Right atrium auricular region (tissue), 2 donors: Measurements from ENCODE around the gene MYOG. TPM values are rescaled to one million over a fixed set of nuclear protein-coding genes. Genes with fewer than 3 reads are reported as not detected.

Experiments used
- DNase-seq: peaks from one replicate; pipeline ENCODE4 v3.0.0-alpha.2; 2019; ENCODE audit warnings: low spot score
- H3K27ac ChIP-seq, 2 donors: fragments of 200-600 bp; sonication (generic); 1 replicate in 1 of 2; 2 replicates in 1 of 2; pipeline ENCODE4 v1.5.1; 2016 to 2019
- H3K27me3 ChIP-seq, 2 donors: fragments of 200-600 bp; sonication (generic); one replicate each; pipeline versions ENCODE4 v1.5.1 to v1.6.0; 2017 to 2019
- H3K36me3 ChIP-seq: fragments of 200-600 bp; sonication (generic); one replicate; pipeline ENCODE4 v1.5.1; 2016
- H3K4me1 ChIP-seq, 2 donors: fragments of 200-600 bp; sonication (generic); one replicate each; pipeline versions ENCODE4 v1.5.1 to v1.6.0; 2017 to 2019
- H3K4me3 ChIP-seq, 2 donors: fragments of 200-600 bp; sonication (generic); 1 replicate in 1 of 2; 2 replicates in 1 of 2; pipeline ENCODE4 v1.5.1; 2017 to 2019; ENCODE audit warnings: mild to moderate bottlenecking in 1 of 2, moderate library complexity in 1 of 2
- H3K9me3 ChIP-seq, 2 donors: fragments of 200-600 bp; sonication (generic); one replicate each; pipeline ENCODE4 v1.5.1; 2019
- total RNA-seq, 2 donors: library from RNA; depleted of rRNA; stranded (reverse); fragments of >200 nt; gene quantifications; one replicate each; pipeline ENCODE4 v1.1.0, GENCODE V29; 2016
- TF ChIP-seq, protein P1 (sequence below), 2 donors: fragments of 200-600 bp; sonication (generic); IDR thresholded peaks; one replicate each; pipeline ENCODE4 v1.5.1; 2019; ENCODE audit warnings: antibody characterized with exemption in 2 of 2

Gene MYOG
- total RNA-seq, 2 donors from 2014 or later, result not detected

DNA sequence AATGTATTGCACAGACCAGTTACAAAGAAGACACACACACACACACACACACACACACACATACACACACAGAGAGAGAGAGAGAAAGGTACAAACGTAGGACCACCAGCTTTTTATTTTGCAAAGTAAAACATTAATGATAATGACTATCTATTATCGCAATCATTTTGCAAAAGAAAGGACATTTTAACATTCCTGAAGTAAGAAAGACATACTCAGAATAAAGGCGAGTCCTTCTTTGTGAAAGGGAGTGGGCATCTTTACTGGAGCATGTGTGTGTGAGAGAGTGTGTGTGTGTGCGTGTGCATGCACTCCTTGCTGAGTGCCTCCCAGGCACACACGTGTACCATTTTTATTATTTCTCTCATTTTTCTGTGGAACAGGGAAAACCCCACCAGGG lies 31.2 kb downstream of the MYOG start:
- TF ChIP-seq, protein P1, sequence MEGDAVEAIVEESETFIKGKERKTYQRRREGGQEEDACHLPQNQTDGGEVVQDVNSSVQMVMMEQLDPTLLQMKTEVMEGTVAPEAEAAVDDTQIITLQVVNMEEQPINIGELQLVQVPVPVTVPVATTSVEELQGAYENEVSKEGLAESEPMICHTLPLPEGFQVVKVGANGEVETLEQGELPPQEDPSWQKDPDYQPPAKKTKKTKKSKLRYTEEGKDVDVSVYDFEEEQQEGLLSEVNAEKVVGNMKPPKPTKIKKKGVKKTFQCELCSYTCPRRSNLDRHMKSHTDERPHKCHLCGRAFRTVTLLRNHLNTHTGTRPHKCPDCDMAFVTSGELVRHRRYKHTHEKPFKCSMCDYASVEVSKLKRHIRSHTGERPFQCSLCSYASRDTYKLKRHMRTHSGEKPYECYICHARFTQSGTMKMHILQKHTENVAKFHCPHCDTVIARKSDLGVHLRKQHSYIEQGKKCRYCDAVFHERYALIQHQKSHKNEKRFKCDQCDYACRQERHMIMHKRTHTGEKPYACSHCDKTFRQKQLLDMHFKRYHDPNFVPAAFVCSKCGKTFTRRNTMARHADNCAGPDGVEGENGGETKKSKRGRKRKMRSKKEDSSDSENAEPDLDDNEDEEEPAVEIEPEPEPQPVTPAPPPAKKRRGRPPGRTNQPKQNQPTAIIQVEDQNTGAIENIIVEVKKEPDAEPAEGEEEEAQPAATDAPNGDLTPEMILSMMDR (IDR thresholded peaks at IDR 0.05), result no peak
- no peaks in the 10 kb centered on the region for H3K9me3 ChIP-seq
- no peaks in the 10 kb centered on the region for H3K36me3 ChIP-seq
- H3K4me1 ChIP-seq, result peaks cover 0 to 10% of the 10 kb centered on the region in 2 donors
- H3K27ac ChIP-seq, result no peak overlapping the region
- H3K4me3 ChIP-seq, result no peak overlapping the region
- DNase-seq, result no peak
- no peaks in the 10 kb centered on the region for H3K27me3 ChIP-seq

DNA sequence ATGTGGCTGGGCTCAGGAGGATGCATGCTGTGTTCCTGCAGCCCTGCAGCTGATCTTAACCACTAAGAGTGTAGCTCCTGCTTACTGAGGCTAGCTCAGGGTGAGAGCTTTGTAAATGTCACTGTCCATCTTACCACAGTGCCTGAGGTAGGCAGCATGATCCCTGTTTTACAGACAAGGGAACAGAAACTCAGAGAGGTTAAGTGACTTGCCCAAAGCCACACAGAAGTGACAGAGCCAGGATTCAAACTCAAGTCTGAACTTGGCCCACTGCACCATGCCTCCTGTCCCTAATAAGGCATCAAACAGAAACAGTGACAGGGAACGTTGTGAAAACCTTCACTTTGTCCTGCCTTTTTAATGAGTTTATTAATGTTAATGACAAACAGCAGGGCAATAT lies 31.6 kb downstream of the MYOG start:
- no peaks in the 10 kb centered on the region for H3K27me3 ChIP-seq
- TF ChIP-seq, protein P1 (IDR thresholded peaks at IDR 0.05), result no peak
- no peaks in the 10 kb centered on the region for H3K9me3 ChIP-seq
- DNase-seq, result no peak
- no peak overlapping the region for H3K27ac ChIP-seq
- H3K4me1 ChIP-seq, result peaks cover 0 to 10% of the 10 kb centered on the region in 2 donors
- H3K36me3 ChIP-seq, result no peaks in the 10 kb centered on the region
- no peak overlapping the region for H3K4me3 ChIP-seq

DNA sequence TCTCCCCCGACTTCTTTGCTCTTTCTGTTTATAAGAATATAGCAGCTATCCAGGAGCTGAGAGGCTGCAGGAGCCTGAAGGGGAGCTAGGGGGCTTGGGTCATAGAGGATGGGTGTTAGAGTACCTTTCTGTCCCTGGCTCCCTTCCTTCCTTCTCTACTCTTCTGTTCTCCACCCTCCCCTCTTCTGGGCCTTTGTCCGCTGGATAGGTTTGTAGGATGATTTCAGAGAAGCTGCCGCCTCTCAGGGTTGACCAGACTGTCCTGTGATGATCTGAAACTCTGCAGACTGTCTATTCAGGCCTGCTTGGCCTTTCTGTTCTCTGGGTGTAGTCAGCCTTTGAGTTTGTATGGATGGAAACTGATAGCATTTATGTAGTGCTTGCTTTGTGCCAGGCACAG lies 33.2 kb downstream of the MYOG start:
- no peak overlapping the region for H3K27ac ChIP-seq
- peaks cover 0 to 10% of the 10 kb centered on the region in 2 donors for H3K4me1 ChIP-seq
- TF ChIP-seq, protein P1 (IDR thresholded peaks at IDR 0.05), result no peak
- no peaks in the 10 kb centered on the region for H3K27me3 ChIP-seq
- H3K4me3 ChIP-seq, result no peak overlapping the region
- H3K9me3 ChIP-seq, result no peaks in the 10 kb centered on the region
- no peaks in the 10 kb centered on the region for H3K36me3 ChIP-seq
- no peak for DNase-seq

DNA sequence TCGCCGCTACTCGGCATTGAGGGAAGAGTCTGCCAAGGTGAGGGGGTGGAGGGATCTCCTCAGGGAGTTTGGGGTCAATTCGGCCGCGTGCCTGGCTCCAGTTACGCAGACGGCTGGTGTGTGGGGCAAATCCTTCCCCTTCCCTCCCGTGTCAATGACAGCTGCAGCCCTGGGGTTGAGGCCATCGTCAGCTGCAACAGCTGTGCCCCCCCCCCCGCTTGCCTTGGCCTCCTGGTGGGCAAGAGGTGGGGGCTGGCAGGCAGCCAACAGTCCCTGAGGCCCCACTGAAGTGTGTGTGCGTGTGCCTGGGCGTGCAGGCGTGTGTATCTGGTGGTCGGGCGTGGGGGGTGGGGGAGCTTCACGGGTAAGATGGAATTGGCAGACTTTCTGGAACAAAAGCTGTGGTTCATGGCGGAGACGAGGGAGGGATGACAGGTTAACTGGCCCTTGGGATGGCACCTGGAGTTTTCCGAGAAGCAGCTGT lies 33.9 kb downstream of the MYOG start:
- DNase-seq, result no peak
- H3K4me3 ChIP-seq, result no peak overlapping the region
- no peak overlapping the region for H3K27ac ChIP-seq
- peaks cover 0 to 9% of the 10 kb centered on the region in 2 donors for H3K4me1 ChIP-seq
- no peaks in the 10 kb centered on the region for H3K36me3 ChIP-seq
- H3K27me3 ChIP-seq, result no peaks in the 10 kb centered on the region
- TF ChIP-seq, protein P1 (IDR thresholded peaks at IDR 0.05), result no peak
- no peaks in the 10 kb centered on the region for H3K9me3 ChIP-seq

DNA sequence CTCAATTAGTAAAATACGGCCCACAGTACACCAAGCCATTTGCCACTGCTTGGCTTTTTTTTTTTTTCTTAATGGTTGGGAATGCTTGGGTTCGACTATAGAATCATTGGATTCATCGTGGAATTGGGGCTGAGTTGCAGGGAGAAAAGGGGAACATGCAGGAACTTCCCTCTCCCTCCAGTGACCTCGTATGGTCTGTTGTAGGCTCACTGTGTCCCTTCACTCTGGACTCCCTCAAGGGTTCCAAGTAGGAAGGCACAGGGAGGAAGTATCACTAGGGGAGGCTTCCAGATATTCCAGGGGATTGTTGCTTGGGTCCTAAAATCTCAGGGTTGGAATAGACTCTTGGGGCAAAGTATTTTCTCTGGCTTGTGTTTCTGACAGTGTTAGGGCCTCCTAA lies 35.0 kb downstream of the MYOG start:
- Histone ChIP-seq H3K9me3 (no peaks in the 10 kb centered on the region), H3K4me3 (no peak overlapping the region), H3K4me1 (peaks cover 0 to 11% of the 10 kb centered on the region in 2 donors), H3K27ac (no peak overlapping the region), H3K36me3 (peaks cover 9% of the 10 kb centered on the region), H3K27me3 (no peaks in the 10 kb centered on the region)
- DNase-seq, result no peak
- TF ChIP-seq, protein P1 (IDR thresholded peaks at IDR 0.05), result no peak

DNA sequence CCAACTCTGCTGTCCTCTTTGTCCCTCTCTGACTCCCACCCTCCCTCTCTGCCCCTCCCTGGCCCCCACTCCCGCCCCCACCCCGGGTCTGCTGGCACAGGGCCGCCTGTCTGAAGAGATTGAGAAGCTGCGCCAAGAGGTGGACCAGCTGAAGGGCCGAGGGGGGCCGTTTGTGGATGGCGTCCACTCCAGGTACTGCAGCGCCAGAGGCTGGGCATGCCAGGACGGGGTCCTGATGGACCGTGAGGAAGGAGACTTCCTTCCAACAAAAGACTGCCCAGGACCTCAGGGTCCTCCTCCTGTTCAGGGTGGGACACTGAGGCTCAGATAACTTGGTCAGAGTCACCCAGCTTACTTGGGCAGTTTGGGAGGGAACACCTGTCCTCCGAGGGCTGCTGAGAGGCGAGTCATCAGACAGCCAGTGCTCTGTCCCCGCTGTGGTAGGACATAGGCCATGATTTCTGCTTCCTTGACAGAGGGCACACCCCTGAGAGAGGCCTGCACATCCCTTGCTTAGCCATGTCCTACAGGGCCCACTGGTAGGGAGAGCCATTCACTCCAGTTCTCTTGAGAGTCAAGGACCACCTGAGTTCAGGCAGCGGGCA lies 36.1 kb downstream of the MYOG start:
- no peak for DNase-seq
- Histone ChIP-seq H3K27me3 (no peaks in the 10 kb centered on the region), H3K9me3 (no peaks in the 10 kb centered on the region), H3K36me3 (peaks cover 9% of the 10 kb centered on the region), H3K4me3 (no peak overlapping the region), H3K4me1 (peaks cover 0 to 11% of the 10 kb centered on the region in 2 donors), H3K27ac (no peak overlapping the region)
- TF ChIP-seq, protein P1 (IDR thresholded peaks at IDR 0.05), result no peak
